HEK293 (cell line): Measurements from ENCODE around the gene ANO7.

Experiments
- CTCF ChIA-PET: fragments of 350-600 bp; formaldehyde crosslinking; extraction: SDS; loops from one replicate; lab custom pipeline; 2021; ENCODE audit warnings: antibody characterized with exemption; lab: Yijun Ruan, JAX
- POLR2A ChIA-PET: fragments of 300-600 bp; formaldehyde crosslinking; extraction: SDS; loops from one replicate; lab custom pipeline; 2020; ENCODE audit warnings: antibody characterized with exemption, inconsistent platforms; lab: Yijun Ruan, JAX
- H3K27ac ChIP-seq: fragments of 200-500 bp; sonication (Bioruptor generic); 2 replicates; pipeline ENCODE4 v1.5.1; 2014; ENCODE audit warnings: low read depth, low read length, control low read depth, inconsistent platforms; ENCODE audit errors: extremely low read depth
- H3K36me3 ChIP-seq, 2 experiments: fragments of 200-500 bp in 1 of 2; sonication (Bioruptor generic) in 1 of 2; 1 replicate in 1 of 2; 2 replicates in 1 of 2; pipeline ENCODE4 v1.5.1; 2014 to 2017; ENCODE audit warnings: inconsistent platforms in 2 of 2, low read length in 2 of 2; ENCODE audit not compliant: control insufficient read depth in 2 of 2, insufficient read depth in 1 of 2
- H3K4me1 ChIP-seq: fragments of 200-500 bp; sonication (Bioruptor generic); 2 replicates; pipeline ENCODE4 v1.5.1; 2014; ENCODE audit warnings: mild to moderate bottlenecking, low read length, inconsistent platforms; ENCODE audit not compliant: control insufficient read depth, insufficient read depth
- H3K4me3 ChIP-seq: 2 replicates; pipeline ENCODE4 v1.5.1; 2011; ENCODE audit warnings: low read depth, mild to moderate bottlenecking, control low read depth, low read length, moderate library complexity
- H3K9me3 ChIP-seq: fragments of 200-500 bp; sonication (Bioruptor generic); 2 replicates; pipeline ENCODE4 v1.5.1; 2014; ENCODE audit warnings: low read depth, low read length, inconsistent platforms; ENCODE audit not compliant: control insufficient read depth, insufficient read depth
- HOXC10 ChIP-seq: sonication (generic); formaldehyde crosslinking; IDR thresholded peaks from 2 replicates; pipeline ENCODE4 v1.8.1; 2023; ENCODE audit warnings: mild to moderate bottlenecking, missing genetic modification reagents
- IKZF3 ChIP-seq: fragments of 450-650 bp; IDR thresholded peaks from 2 replicates; pipeline ENCODE4 v1.5.0; 2018; ENCODE audit warnings: missing biosample characterization, mild to moderate bottlenecking, missing genetic modification characterization, moderate library complexity
- MYNN ChIP-seq: fragments of 450-650 bp; formaldehyde crosslinking; IDR thresholded peaks from 2 replicates; pipeline ENCODE4 v1.5.1; 2016; ENCODE audit warnings: missing biosample characterization, missing genetic modification characterization, borderline replicate concordance
- REPIN1 ChIP-seq: fragments of 450-650 bp; formaldehyde crosslinking; IDR thresholded peaks from 2 replicates; pipeline ENCODE4 v1.5.1; 2017; ENCODE audit warnings: missing biosample characterization, missing genetic modification characterization, low read depth
- SALL2 ChIP-seq: fragments of 450-650 bp; formaldehyde crosslinking; IDR thresholded peaks from 2 replicates; pipeline ENCODE4 v1.5.0; 2017; ENCODE audit warnings: missing biosample characterization, mild to moderate bottlenecking, missing genetic modification characterization, borderline replicate concordance
- SCRT1 ChIP-seq: fragments of 450-650 bp; formaldehyde crosslinking; IDR thresholded peaks from 2 replicates; pipeline ENCODE4 v1.5.1; 2016; ENCODE audit warnings: missing biosample characterization, missing genetic modification characterization, borderline replicate concordance
- ZBTB48 ChIP-seq: fragments of 450-650 bp; formaldehyde crosslinking; IDR thresholded peaks from 2 replicates; pipeline ENCODE4 v1.5.1; 2016; ENCODE audit warnings: missing biosample characterization, missing genetic modification characterization
- ZFP69B ChIP-seq: fragments of 450-650 bp; formaldehyde crosslinking; IDR thresholded peaks from 2 replicates; pipeline ENCODE4 v1.5.1; 2016; ENCODE audit warnings: missing biosample characterization, missing genetic modification characterization
- ZNF112 ChIP-seq: fragments of 450-650 bp; formaldehyde crosslinking; IDR thresholded peaks from 2 replicates; pipeline ENCODE4 v1.5.0; 2017; ENCODE audit warnings: missing biosample characterization, missing genetic modification characterization
- ZNF121 ChIP-seq: fragments of 450-650 bp; formaldehyde crosslinking; IDR thresholded peaks from 2 replicates; pipeline ENCODE4 v1.5.1; 2016; ENCODE audit warnings: missing biosample characterization, missing genetic modification characterization
- ZNF140 ChIP-seq: fragments of 450-650 bp; formaldehyde crosslinking; IDR thresholded peaks from 2 replicates; pipeline ENCODE4 v1.5.1; 2016; ENCODE audit warnings: missing biosample characterization, missing genetic modification characterization
- ZNF18 ChIP-seq: fragments of 450-650 bp; formaldehyde crosslinking; IDR thresholded peaks from 2 replicates; pipeline ENCODE4 v1.5.1; 2016; ENCODE audit warnings: missing biosample characterization, missing genetic modification characterization
- ZNF221 ChIP-seq: fragments of 450-650 bp; formaldehyde crosslinking; IDR thresholded peaks from 2 replicates; pipeline ENCODE4 v1.5.1; 2017; ENCODE audit warnings: missing biosample characterization, missing genetic modification characterization, borderline replicate concordance
- ZNF223 ChIP-seq: fragments of 450-650 bp; formaldehyde crosslinking; IDR thresholded peaks from 2 replicates; pipeline ENCODE4 v1.5.1; 2016; ENCODE audit warnings: missing biosample characterization, missing genetic modification characterization
- ZNF24 ChIP-seq: fragments of 450-650 bp; formaldehyde crosslinking; IDR thresholded peaks from 2 replicates; pipeline ENCODE4 v1.5.1; 2016; ENCODE audit warnings: missing biosample characterization, missing genetic modification characterization
- ZNF404 ChIP-seq: fragments of 450-650 bp; formaldehyde crosslinking; IDR thresholded peaks from 2 replicates; pipeline ENCODE4 v1.5.1; 2017; ENCODE audit warnings: missing biosample characterization, missing genetic modification characterization
- ZNF558 ChIP-seq: fragments of 450-650 bp; formaldehyde crosslinking; IDR thresholded peaks from 2 replicates; pipeline ENCODE4 v1.5.1; 2016; ENCODE audit warnings: missing biosample characterization, missing genetic modification characterization
- ZNF571 ChIP-seq: fragments of 450-650 bp; formaldehyde crosslinking; IDR thresholded peaks from 2 replicates; pipeline ENCODE4 v1.5.0; 2017; ENCODE audit warnings: missing biosample characterization, missing genetic modification characterization
- ZNF596 ChIP-seq: fragments of 450-650 bp; IDR thresholded peaks from 2 replicates; pipeline ENCODE4 v1.5.0; 2018; ENCODE audit warnings: missing biosample characterization, mild to moderate bottlenecking, missing genetic modification characterization, moderate library complexity
- ZNF670 ChIP-seq: fragments of 450-650 bp; formaldehyde crosslinking; IDR thresholded peaks from 2 replicates; pipeline ENCODE4 v1.5.1; 2016; ENCODE audit warnings: missing biosample characterization, missing genetic modification characterization, low read depth
- ZNF707 ChIP-seq: fragments of 450-650 bp; formaldehyde crosslinking; IDR thresholded peaks from 2 replicates; pipeline ENCODE4 v1.5.1; 2016; ENCODE audit warnings: missing biosample characterization, missing genetic modification characterization
- ZSCAN16 ChIP-seq: fragments of 450-650 bp; formaldehyde crosslinking; IDR thresholded peaks from 2 replicates; pipeline ENCODE4 v1.5.1; 2016; ENCODE audit warnings: missing biosample characterization, missing genetic modification characterization
- ZSCAN23 ChIP-seq: fragments of 450-650 bp; formaldehyde crosslinking; IDR thresholded peaks from 2 replicates; pipeline ENCODE4 v1.5.1; 2016; ENCODE audit warnings: missing biosample characterization, missing genetic modification characterization
- TF ChIP-seq, protein P1 (sequence below): fragments of 450-650 bp; IDR thresholded peaks from 2 replicates; pipeline ENCODE4 v1.5.1; 2018; ENCODE audit warnings: missing biosample characterization, missing genetic modification characterization
- TF ChIP-seq, protein P2 (sequence below): fragments of 450-650 bp; formaldehyde crosslinking; IDR thresholded peaks from 2 replicates; pipeline ENCODE4 v1.5.1; 2016; ENCODE audit warnings: missing biosample characterization, missing genetic modification characterization

Gene ANO7

DNA sequence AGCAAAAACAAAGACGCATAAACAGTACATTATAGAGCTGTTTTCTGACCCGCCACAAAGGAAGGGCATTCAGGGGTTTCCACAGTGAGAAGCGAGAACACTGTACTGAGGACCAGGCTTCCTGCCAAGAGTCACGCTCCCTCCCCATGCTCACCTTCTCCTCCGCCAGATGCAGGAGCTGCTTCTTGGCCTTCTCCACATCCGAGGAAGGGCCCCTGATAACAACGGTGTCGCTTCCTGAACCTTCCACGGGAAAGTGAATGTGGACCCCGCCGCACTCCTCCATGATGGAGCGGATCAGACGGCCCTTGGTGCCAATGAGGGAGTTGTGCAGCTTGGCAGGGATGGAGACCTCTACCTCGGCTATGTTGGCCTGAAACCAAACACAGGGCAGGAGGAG lies 53.8 kb downstream of the ANO7 start (continued):
- no peak for TF ChIP-seq ZNF18
- no peak for TF ChIP-seq IKZF3 (tag by site-specific recombination)
- TF ChIP-seq ZNF558 (tag by site-specific recombination): no peak
- TF ChIP-seq ZBTB48 (tag by site-specific recombination): no peak

DNA sequence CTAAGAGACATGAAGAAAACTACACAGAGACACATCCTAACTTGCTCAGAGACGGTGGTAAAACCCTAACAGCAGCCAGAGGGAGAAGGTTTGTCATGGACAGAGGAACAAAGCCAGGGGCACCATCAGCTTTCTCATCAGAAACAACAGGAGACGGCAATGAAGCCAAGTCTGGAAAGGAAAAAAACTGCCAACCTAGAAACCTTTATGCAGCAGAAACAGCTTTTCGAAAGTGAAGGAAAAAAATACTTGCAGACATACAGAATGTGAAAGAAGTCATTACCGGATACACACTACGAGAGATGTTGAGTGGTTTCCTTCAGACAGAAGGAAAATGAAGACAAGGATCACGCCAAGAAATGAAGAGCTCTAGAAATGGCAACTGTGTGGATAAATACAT lies 55.9 kb downstream of the ANO7 start:
- ChIA-PET POLR2A (no interaction called here), CTCF (interaction anchor here (0.6 kb wide), 2 partner anchors 262 to 352 kb away, joined by 3 to 4 read pairs; no protein-coding TSS in a partner anchor)
- no peak overlapping the region for H3K4me3 ChIP-seq
- H3K27ac ChIP-seq: no peak overlapping the region
- no peaks in the 10 kb centered on the region for H3K4me1 ChIP-seq
- TF ChIP-seq SCRT1 (tag by site-specific recombination) (no peak), REPIN1 (tag by site-specific recombination) (no peak), ZNF140 (tag by site-specific recombination) (no peak), ZNF121 (no peak), ZSCAN23 (tag by site-specific recombination) (no peak), SALL2 (no peak), ZNF670 (no peak), ZNF221 (tag by site-specific recombination) (no peak), ZNF223 (tag by site-specific recombination) (no peak), ZNF707 (tag by site-specific recombination) (no peak), ZFP69B (no peak)
- TF ChIP-seq, protein P1, sequence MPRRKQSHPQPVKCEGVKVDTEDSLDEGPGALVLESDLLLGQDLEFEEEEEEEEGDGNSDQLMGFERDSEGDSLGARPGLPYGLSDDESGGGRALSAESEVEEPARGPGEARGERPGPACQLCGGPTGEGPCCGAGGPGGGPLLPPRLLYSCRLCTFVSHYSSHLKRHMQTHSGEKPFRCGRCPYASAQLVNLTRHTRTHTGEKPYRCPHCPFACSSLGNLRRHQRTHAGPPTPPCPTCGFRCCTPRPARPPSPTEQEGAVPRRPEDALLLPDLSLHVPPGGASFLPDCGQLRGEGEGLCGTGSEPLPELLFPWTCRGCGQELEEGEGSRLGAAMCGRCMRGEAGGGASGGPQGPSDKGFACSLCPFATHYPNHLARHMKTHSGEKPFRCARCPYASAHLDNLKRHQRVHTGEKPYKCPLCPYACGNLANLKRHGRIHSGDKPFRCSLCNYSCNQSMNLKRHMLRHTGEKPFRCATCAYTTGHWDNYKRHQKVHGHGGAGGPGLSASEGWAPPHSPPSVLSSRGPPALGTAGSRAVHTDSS (tag by site-specific recombination): no peak
- H3K36me3 ChIP-seq: peaks cover 57 to 98% of the 10 kb centered on the region in 2 experiments
- no peaks in the 10 kb centered on the region for H3K9me3 ChIP-seq

DNA sequence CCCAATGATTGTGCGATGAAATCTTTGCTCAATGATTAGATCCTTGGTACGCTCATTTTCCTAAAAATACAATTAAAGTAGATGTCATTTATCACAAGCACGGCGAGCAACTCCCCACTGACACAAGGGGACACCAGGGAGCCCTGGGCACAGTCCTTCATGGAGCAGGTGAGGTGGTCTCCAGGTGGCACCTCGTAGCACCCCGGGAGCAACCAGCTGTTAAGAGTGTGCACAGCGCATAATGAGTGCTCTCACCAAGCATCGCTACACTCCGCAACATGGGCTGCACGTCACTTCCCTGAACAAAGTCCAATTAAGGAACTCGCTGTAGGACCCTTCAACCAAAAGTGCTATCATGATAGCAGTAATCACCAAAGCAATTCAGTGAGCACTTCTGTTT lies 59.8 kb downstream of the ANO7 start:
- POLR2A ChIA-PET: no interaction called here
- CTCF ChIA-PET: no interaction called here
- Histone ChIP-seq H3K4me1 (no peaks in the 10 kb centered on the region), H3K4me3 (no peak overlapping the region), H3K9me3 (no peaks in the 10 kb centered on the region), H3K36me3 (peaks cover 68 to 100% of the 10 kb centered on the region in 2 experiments), H3K27ac (no peak overlapping the region)
- TF ChIP-seq ZNF112 (tag by site-specific recombination): no peak
- TF ChIP-seq ZNF558 (tag by site-specific recombination): no peak
- no peak for TF ChIP-seq HOXC10
- no peak for TF ChIP-seq ZNF571 (tag by site-specific recombination)
- TF ChIP-seq ZSCAN16 (tag by site-specific recombination): no peak
- TF ChIP-seq ZNF596: no peak
- TF ChIP-seq ZNF24: no peak
- no peak for TF ChIP-seq ZNF18
- TF ChIP-seq MYNN (tag by site-specific recombination): no peak
- no peak for TF ChIP-seq IKZF3 (tag by site-specific recombination)
- no peak for TF ChIP-seq ZNF404 (tag by site-specific recombination)
- TF ChIP-seq, protein P2, sequence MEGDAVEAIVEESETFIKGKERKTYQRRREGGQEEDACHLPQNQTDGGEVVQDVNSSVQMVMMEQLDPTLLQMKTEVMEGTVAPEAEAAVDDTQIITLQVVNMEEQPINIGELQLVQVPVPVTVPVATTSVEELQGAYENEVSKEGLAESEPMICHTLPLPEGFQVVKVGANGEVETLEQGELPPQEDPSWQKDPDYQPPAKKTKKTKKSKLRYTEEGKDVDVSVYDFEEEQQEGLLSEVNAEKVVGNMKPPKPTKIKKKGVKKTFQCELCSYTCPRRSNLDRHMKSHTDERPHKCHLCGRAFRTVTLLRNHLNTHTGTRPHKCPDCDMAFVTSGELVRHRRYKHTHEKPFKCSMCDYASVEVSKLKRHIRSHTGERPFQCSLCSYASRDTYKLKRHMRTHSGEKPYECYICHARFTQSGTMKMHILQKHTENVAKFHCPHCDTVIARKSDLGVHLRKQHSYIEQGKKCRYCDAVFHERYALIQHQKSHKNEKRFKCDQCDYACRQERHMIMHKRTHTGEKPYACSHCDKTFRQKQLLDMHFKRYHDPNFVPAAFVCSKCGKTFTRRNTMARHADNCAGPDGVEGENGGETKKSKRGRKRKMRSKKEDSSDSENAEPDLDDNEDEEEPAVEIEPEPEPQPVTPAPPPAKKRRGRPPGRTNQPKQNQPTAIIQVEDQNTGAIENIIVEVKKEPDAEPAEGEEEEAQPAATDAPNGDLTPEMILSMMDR (tag by site-specific recombination): no peak
